ENCODE measurements around the gene HPS4. TPM values are rescaled to one million over a fixed set of nuclear protein-coding genes. Genes with fewer than 3 reads are reported as not detected.
A peak's percentile ranks its signal among the peaks of the same experiment; 100 is the strongest.

The HPS4 gene
- total and polyA plus RNA-seq, 11 donors = 6.2 to 15.0 (median 9.3) TPM

DNA sequence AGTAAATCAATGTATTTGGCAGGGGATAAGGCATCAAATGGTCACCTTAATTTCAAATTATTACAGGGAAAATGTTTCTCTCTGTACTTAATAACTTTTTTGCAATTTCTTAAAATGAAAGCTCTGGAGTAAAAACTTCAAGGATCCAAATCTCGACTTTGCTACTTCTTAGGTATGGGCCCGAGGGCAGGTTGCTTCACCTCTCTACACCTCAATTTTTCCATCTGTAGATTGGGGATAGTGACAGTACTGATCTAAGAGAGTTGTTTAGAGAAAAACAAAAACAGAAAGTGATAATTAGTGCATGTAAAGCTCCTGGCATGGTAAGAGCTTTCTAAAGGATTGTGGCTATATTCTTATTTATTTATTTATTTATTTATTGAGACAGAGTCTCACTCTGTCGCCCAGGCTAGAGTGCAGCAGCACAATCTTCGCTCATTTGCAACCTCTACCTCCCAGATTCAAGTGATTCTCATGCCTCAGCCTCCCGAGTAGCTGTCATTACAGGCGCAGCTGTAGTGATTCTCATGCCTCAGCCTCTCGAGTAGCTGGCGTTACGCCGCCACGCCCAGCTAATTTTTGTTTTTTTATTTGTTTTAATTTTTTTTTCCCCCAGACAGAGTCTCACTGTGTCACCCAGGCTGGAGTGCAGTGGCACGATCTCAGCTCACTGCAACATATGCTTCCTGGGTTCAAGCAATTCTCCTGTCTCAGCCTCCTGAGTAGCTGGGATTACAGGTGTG, 31.0 kb upstream of the HPS4 start:
- H3K36me3 ChIP-seq = peaks cover 0 to 12% (median 8%) of the 10 kb centered on the region in 9 donors
- H3K9me3 ChIP-seq = no peaks in the 10 kb centered on the region
- DNase-seq = no peak
- no peak overlapping the region for H3K4me3 ChIP-seq
- ATAC-seq = no peak
- peaks cover 0 to 30% (median 20%) of the 10 kb centered on the region in 12 donors for H3K4me1 ChIP-seq
- WGBS, 4 donors = 93 to 96% (median 95%) methylated on average over 12 of the region's 12 CpGs
- TF ChIP-seq POLR2A (IDR thresholded peaks at IDR 0.05) = no peak
- TF ChIP-seq, protein P1, sequence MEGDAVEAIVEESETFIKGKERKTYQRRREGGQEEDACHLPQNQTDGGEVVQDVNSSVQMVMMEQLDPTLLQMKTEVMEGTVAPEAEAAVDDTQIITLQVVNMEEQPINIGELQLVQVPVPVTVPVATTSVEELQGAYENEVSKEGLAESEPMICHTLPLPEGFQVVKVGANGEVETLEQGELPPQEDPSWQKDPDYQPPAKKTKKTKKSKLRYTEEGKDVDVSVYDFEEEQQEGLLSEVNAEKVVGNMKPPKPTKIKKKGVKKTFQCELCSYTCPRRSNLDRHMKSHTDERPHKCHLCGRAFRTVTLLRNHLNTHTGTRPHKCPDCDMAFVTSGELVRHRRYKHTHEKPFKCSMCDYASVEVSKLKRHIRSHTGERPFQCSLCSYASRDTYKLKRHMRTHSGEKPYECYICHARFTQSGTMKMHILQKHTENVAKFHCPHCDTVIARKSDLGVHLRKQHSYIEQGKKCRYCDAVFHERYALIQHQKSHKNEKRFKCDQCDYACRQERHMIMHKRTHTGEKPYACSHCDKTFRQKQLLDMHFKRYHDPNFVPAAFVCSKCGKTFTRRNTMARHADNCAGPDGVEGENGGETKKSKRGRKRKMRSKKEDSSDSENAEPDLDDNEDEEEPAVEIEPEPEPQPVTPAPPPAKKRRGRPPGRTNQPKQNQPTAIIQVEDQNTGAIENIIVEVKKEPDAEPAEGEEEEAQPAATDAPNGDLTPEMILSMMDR (IDR thresholded peaks at IDR 0.05) = no peak
- no peaks in the 10 kb centered on the region for H3K27me3 ChIP-seq
- no peak overlapping the region for H3K27ac ChIP-seq
- intact Hi-C loops (cut with DNase I) = loop anchor here in 7 of 10 donors (5.0 to 10.0 kb wide), 2 partner anchors 70 to 73 kb away; no protein-coding TSS in a partner anchor

GRCh38 chr22:26513838-26514237, 30.3 kb upstream of the HPS4 start:
- TF ChIP-seq POLR2A (IDR thresholded peaks at IDR 0.05) = no peak
- TF ChIP-seq, protein P1 (IDR thresholded peaks at IDR 0.05) = no peak
- no peak overlapping the region for H3K27ac ChIP-seq
- H3K27me3 ChIP-seq = no peaks in the 10 kb centered on the region
- intact Hi-C loops (cut with DNase I) = loop anchor here in 8 of 10 donors (2.0 to 10.0 kb wide), 3 partner anchors 71 to 77 kb away; partner anchors contain the start of gene TPST2 (in 1 of the 8)
- peaks cover 0 to 30% (median 20%) of the 10 kb centered on the region in 12 donors for H3K4me1 ChIP-seq
- ATAC-seq = no peak
- WGBS, 4 donors = 27 to 48% (median 43%) methylated on average over 1 of the region's 1 CpG
- no peak for DNase-seq
- no peak overlapping the region for H3K4me3 ChIP-seq
- H3K9me3 ChIP-seq = no peaks in the 10 kb centered on the region
- peaks cover 0 to 20% (median 16%) of the 10 kb centered on the region in 9 donors for H3K36me3 ChIP-seq

GRCh38 chr22:26512149-26512793, 28.7 kb upstream of the HPS4 start, which contains the start of gene TFIP11:
TFIP11 (minus strand) TSS chr22:26512473; CDS start chr22:26510272, 2,201 bp downstream.
- H3K27me3 ChIP-seq = no peaks in the 10 kb centered on the region
- DNase-seq (peak; percentile 94 to 98 (median 95)), ATAC-seq (peak; percentile 98 to 100 (median 100))
- peaks cover 0 to 30% (median 20%) of the 10 kb centered on the region in 12 donors for H3K4me1 ChIP-seq
- H3K4me3 ChIP-seq = peak within 1 kb of the TSS; percentile 59 to 99 (median 84)
- H3K9me3 ChIP-seq = no peaks in the 10 kb centered on the region
- WGBS, 4 donors = 0 to 1% (median 0%) methylated on average over 11 to 40 of the region's 40 CpGs
- H3K27ac ChIP-seq = peak within 1 kb of the TSS in 11 of 12 donors; percentile 72 to 93 (median 82)
- TF ChIP-seq, protein P1 (IDR thresholded peaks at IDR 0.05) = no peak
- TF ChIP-seq POLR2A (IDR thresholded peaks at IDR 0.05) = peak in 1 of 2 donors; percentile 70
- peaks cover 0 to 36% (median 32%) of the 10 kb centered on the region in 9 donors for H3K36me3 ChIP-seq
- intact Hi-C loops (cut with DNase I) = loop anchor here in 8 of 10 donors (2.0 to 10.0 kb wide), 3 partner anchors 73 to 79 kb away; partner anchors contain the start of gene TPST2 (in 1 of the 8)

GRCh38 chr22:26508148-26508547, 24.6 kb upstream of the HPS4 start:
- H3K4me3 ChIP-seq = no peak overlapping the region
- intact Hi-C loops (cut with DNase I) = no loop called here
- no peaks in the 10 kb centered on the region for H3K9me3 ChIP-seq
- no peak for TF ChIP-seq POLR2A (IDR thresholded peaks at IDR 0.05)
- TF ChIP-seq, protein P1 (IDR thresholded peaks at IDR 0.05) = no peak
- ATAC-seq (no peak), DNase-seq (no peak)
- no peaks in the 10 kb centered on the region for H3K27me3 ChIP-seq
- H3K27ac ChIP-seq = no peak overlapping the region
- H3K36me3 ChIP-seq = peaks cover 0 to 77% (median 71%) of the 10 kb centered on the region in 9 donors
- peaks cover 4 to 37% (median 22%) of the 10 kb centered on the region in 12 donors for H3K4me1 ChIP-seq

Data from heart left ventricle (tissue), 16 donors.